GM21528 (cell line): ENCODE results near the gene SULT6B1.
"Not testable (repeated sequence)": the region's sequence is repeated elsewhere in the genome, so short reads cannot be mapped to it uniquely, and the experiment has no call there.

Experiments
- ATAC-seq: cut with Tn5 transposase; IDR thresholded peaks from one replicate; pipeline ENCODE4 v1.9.1; 2021; ENCODE audit warnings: mild to moderate bottlenecking, moderate library complexity; ENCODE audit not compliant: unreplicated experiment, low FRiP score

SULT6B1 gene, protein sequence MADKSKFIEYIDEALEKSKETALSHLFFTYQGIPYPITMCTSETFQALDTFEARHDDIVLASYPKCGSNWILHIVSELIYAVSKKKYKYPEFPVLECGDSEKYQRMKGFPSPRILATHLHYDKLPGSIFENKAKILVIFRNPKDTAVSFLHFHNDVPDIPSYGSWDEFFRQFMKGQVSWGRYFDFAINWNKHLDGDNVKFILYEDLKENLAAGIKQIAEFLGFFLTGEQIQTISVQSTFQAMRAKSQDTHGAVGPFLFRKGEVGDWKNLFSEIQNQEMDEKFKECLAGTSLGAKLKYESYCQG

DNA sequence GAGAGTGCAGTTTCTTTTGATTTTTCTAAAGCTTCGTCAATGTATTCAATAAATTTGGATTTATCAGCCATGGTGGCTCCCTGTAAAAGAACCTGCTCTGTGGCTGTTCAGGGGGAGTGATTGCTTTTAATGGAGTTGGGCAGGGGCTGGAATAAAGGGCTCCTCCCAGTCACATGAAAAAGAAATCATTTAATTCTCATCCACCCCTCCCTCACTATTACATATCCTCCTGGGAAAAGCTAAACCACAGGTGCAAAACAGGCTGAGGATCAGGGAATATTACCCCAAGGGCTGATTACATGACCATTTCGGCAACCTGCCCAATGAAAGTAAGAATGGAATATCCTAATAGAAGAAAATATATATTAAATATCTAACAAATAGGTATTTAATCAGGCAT, at the start of gene SULT6B1:
TSS of gene SULT6B1 (minus strand) at position 101 of the 400 bp plus-strand sequence. CDS start at position 71, 30 bp downstream.
- ATAC-seq = no peak

DNA sequence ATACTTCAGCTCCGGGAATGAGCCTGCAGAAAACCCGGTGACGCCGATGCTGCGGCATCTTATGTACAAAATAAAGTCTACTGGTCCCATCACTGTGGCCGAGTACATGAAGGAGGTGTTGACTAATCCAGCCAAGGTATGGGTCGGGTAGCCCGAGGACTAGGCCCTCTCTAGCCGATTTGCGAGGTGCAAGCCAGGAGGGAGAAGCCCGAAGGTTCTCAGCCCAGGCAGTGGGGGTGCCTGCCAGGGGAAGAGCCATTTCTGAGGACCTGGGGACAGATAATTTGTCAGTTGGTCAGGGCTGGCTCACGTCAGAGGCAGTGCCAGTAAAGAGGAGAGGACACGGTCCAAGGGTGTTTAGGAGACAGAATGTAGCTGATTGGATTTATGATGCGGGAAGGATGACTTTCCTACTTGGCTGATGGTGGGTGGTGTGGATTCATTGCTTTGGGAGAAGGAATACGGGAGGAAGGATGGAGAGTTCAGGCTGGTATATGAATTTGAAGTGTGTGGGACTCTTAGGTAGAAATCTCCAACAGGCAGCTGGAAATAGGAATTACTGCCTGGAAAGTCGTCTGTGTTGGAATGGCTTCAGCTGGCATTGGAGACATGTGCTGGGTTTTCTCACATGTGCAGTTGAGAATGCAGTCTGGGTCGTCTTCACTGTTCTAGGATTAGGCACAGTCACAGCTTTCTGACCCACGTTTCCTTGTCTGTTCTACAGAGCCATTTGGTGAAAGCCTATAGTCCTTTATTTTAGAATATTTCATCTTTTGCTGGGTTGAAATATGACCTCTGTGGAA, 43.9 kb upstream of the SULT6B1 start:
- peak; percentile 20 for ATAC-seq

DNA sequence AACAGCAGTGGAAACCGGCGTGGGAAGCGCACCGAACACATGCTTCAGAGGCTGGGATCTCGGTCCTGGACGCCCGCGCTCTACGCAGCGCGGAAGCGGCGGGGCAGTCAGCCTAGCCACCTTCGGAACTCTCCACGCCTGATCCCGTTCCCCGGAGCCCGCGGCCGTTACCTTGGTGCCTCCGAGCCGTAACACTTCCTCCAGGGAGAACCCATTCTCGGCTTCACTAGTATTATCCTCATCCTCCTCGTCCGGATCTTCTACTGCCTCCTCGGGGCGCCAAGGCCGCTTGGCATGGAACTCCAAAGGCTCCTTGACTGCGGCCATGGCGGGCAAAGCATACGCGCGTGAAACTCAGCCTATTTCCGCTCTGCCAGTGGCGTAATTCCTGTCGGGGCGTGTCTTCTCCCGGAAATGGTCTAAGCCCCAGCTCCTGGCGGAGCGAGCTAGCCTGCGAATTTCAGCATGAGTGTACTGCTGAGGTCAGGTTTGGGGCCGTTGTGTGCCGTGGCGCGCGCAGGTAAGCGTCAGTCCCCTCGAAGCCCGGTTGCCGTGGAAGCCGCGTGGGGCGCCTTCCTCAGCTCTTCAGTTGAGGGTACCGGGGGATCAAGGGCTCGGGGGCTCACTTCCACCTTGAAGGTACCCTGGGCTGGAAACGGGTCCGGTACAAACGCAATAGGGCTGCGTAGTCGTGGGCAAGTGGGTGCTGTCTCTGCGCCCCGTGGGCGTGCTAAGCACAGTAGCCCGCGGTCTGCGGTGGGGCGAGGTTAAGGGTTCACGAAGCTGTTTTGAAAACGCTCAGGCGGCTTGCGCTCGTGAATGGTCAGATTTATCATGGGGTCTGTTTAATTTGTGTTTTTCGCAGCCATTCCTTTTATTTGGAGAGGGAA, 43.0 kb upstream of the SULT6B1 start, which contains the start of the genes CEBPZ and NDUFAF7:
TSS of gene CEBPZ (minus strand) at position 356 of the 890 bp plus-strand sequence. CDS start at position 327, 29 bp downstream.
TSS of gene NDUFAF7 (plus strand) at position 418 of the 890 bp plus-strand sequence. CDS start at position 466, 48 bp downstream.
- peak; percentile 91 for ATAC-seq

- ATAC-seq = no peak
Measured at GRCh38 chr2:37230581-37230980, 42.1 kb upstream of the SULT6B1 start.

- no peak for ATAC-seq
Measured at GRCh38 chr2:37228788-37229187, 40.3 kb upstream of the SULT6B1 start.

DNA sequence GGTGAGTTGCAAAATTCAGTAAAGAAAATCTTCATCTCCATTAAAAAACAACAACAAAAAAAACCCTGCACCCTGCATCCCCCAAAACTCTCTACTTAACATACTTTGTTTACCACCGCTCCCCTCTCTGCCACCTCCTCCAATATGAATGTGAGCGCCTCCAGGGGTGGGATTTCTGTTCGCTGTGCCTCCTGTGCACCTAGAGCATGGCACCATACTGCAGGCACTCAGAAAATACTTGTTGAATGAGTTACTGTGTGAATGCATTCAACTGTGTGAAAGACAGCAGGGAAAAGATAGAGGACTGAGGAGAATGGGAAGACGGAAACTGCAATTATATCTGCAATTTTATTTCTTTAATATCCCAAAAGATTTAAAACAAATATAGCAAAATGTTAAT, 38.4 kb upstream of the SULT6B1 start:
- ATAC-seq = no peak

GRCh38 chr2:37225129-37225528, 36.7 kb upstream of the SULT6B1 start:
- ATAC-seq = not testable (repeated sequence)

DNA sequence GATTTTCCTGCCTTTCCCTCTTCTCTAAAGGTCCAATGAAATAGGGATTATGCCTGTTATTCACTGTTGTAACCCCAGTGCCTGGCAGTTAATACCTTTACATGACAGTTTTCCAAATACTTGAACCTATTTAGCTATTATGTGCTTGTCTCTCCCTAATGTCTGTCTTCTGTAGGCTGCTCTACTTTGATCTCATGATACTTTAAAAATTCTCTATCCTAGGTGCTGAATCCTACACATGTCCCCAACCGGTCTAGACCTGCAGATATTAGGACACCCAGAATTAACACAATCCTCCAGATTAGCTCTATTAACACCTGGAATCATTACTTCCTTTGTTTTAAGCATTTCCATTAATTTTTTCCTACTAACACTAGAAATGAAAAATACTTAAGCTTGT, 35.6 kb upstream of the SULT6B1 start:
- no peak for ATAC-seq

DNA sequence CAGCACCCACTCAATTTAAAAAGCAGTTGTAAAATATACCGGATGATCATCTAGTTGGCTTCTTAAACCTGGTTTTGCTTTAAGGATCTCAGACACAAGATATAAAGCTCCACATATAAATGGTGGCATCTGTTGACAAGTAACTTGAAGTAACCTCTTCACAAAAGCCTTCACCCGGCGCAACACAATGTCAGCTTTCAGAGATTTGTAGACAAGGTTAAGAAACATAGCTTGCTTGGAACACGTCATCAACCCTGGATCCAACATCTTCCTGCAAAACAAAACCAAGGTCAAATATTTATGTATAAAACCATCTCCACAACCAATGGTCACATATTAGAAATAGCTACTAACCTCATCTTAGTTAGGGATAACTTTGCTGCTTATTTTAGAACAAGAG, 34.7 kb upstream of the SULT6B1 start:
- ATAC-seq = no peak

DNA sequence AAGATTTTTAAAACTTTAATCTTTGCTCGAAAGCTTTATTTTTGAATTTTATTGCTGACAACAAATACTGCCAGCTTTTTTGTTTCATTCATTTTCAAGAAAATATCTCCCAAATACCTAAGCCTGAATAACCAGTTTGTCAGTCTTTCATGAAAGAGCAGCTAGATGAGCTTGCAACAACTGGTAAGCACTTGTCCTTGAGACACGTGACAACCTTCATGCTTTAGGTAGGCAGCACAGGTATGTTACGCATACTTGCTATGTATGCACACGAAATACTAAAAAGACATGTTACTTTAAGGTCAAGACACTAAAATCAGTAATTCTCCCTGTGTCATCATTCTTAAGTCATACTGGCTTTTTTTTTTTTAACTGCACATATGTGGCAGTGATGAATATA, 30.6 kb upstream of the SULT6B1 start:
- ATAC-seq = no peak

DNA sequence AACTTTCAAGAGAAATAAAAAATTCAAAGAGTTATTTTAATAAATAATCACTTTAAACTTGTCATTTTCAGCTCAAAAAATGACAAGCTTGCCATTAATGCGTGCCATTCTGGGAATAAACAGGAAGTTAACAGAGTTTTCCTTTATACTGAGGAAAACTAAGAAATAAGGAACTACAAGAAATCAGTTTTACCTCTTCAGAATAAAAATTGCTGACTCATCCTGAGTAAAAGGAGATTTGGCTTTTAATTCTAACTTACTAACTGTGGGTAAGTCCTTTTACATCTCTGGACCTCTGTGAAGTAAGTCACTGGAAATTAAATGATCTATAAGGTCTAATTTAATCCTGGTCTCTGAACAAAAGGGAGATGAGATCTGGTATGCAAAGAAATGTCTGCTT, 26.8 kb upstream of the SULT6B1 start:
- no peak for ATAC-seq

DNA sequence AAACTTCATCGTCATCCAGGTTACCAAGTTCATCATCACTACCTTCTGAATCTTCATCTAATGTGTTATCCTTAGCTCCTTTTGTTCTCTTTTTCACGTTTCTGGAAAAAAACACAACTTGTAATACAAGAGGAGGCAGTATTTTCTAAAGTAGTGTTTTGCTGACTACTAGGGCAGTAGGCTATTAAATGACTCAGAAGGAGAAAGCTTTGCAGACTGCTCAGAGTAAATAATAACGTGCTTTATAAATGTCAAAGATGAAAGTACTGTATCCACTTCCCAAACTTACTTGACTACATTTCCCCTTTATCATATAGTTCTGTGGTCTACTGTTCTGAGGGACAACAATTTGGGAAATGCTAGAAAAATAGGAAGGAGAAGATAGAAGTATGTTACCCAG, 23.5 kb upstream of the SULT6B1 start:
- ATAC-seq = no peak

- ATAC-seq = no peak
Measured at GRCh38 chr2:37211212-37211611, 22.7 kb upstream of the SULT6B1 start.

DNA sequence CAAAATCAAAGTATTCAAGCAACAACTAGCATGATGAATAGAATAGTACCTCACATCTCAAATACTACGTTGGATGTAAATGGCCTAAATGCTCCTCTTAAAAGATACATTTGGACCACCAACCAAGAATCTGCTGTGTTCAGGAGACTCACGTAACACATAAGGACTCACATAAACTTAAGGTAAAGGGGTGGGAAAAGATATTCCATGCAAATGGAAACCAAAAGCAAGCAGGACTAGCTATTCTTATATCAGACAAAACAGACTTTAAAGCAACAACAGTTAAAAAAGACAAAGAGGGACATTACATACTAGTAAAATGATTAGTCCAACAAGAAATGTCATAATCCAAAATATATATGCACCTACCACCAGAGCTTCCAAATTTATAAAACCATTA, 18.3 kb upstream of the SULT6B1 start:
- not testable (repeated sequence) for ATAC-seq

- no peak for ATAC-seq
Measured at GRCh38 chr2:37205689-37206341, 17.3 kb upstream of the SULT6B1 start.

DNA sequence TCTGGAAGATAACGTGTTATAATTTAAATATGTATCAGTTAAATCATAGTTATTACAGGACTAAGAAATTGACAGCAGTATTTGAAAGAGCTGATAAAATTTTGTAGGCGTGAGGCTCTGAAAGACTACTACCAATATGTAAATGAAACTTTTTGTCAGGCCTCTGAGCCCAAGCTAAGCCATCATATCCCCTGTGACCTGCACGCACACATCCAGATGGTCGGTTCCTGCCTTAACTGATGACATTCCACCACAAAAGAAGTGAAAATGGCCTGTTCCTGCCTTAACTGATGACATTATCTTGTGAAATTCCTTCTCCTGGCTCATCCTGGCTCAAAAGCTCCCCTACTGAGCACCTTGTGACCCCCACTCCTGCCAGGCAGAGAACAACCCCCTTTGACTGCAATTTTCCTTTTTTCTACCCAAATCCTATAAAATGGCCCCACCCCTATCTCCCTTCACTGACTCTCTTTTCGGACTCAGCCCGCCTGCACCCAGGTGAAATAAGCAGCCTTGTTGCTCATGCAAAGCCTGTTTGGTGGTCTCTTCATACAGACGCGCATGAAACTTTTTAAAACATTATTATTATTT, 16.7 kb upstream of the SULT6B1 start:
- not testable (repeated sequence) for ATAC-seq

DNA sequence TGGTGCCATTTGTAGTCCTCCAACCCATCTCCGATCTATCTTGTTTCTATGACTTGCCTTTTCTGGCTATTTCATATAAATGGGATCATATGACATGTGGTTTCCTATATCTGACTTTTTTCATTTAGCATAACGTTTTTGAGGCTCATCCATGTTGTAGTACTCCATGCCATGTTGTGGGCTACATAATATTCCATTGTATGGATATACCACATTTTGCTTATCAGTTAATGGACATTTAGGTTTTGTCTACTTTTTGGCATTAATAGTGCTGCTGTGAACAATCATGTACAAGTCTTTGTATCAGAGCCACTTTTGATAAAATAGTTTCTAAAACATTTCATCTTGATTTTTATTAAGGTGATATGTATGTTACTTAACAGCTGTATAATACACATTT, 15.2 kb upstream of the SULT6B1 start:
- ATAC-seq = no peak

GRCh38 chr2:37201766-37202165, 13.3 kb upstream of the SULT6B1 start:
- no peak for ATAC-seq

- no peak for ATAC-seq
Measured at GRCh38 chr2:37201208-37201607, 12.7 kb upstream of the SULT6B1 start.

GRCh38 chr2:37198681-37199065, 10.2 kb upstream of the SULT6B1 start:
- no peak for ATAC-seq
